Spleen (tissue), 11 donors: ENCODE data around the gene LRRN2. TPM values are rescaled to one million over a fixed set of nuclear protein-coding genes. Genes with fewer than 3 reads are reported as not detected.

Source experiments
- DNase-seq: peaks from one replicate; pipeline ENCODE4 v3.0.0-alpha.2; 2020
- H3K27ac ChIP-seq, 8 donors: fragments of 200-600 bp; sonication (generic) in 7 of 8; 1 replicate in 4 of 8; 2 replicates in 4 of 8; pipeline versions ENCODE4 v1.5.0 to v1.8.0; 2016 to 2021; ENCODE audit warnings: inconsistent platforms in 4 of 8, mild to moderate bottlenecking in 4 of 8, moderate library complexity in 1 of 8
- H3K27me3 ChIP-seq, 7 donors: fragments of 200-600 bp; sonication (generic) in 6 of 7; replicated peaks in 1 of 7; 1 replicate in 4 of 7; 2 replicates in 3 of 7; pipeline versions ENCODE4 v1.5.0 to v1.8.0; 2016 to 2021; ENCODE audit warnings: inconsistent platforms in 3 of 7, mild to moderate bottlenecking in 1 of 7
- H3K36me3 ChIP-seq, 6 donors: fragments of 200-600 bp; sonication (generic) in 5 of 6; 1 replicate in 4 of 6; 2 replicates in 2 of 6; pipeline versions ENCODE4 v1.5.0 to v1.8.0; 2016 to 2021; ENCODE audit warnings: inconsistent platforms in 2 of 6
- H3K4me1 ChIP-seq, 6 donors: fragments of 200-600 bp; sonication (generic) in 5 of 6; 1 replicate in 3 of 6; 2 replicates in 3 of 6; pipeline versions ENCODE4 v1.5.0 to v1.8.0; 2016 to 2021; ENCODE audit warnings: inconsistent platforms in 3 of 6
- H3K4me3 ChIP-seq, 8 donors: fragments of 200-600 bp; sonication (generic) in 7 of 8; 1 replicate in 4 of 8; 2 replicates in 4 of 8; pipeline versions ENCODE4 v1.5.0 to v1.8.0; 2016 to 2021; ENCODE audit warnings: inconsistent platforms in 4 of 8, mild to moderate bottlenecking in 4 of 8, moderate library complexity in 2 of 8
- H3K9me3 ChIP-seq, 8 donors: fragments of 200-600 bp; sonication (generic) in 7 of 8; 1 replicate in 4 of 8; 2 replicates in 4 of 8; pipeline versions ENCODE4 v1.5.0 to v1.8.0; 2016 to 2021; ENCODE audit warnings: inconsistent platforms in 4 of 8
- POLR2A ChIP-seq, 3 donors: fragments of 450-650 bp; IDR thresholded peaks; one replicate each; pipeline ENCODE4 v1.5.1; 2017; ENCODE audit warnings: antibody characterized with exemption in 3 of 3, mild to moderate bottlenecking in 1 of 3
- POLR2AphosphoS5 ChIP-seq, 3 donors: sonication (generic); formaldehyde crosslinking; IDR thresholded peaks; one replicate each; pipeline ENCODE4 v1.5.1; 2017; ENCODE audit warnings: antibody characterized with exemption in 3 of 3
- WGBS, 5 donors: extraction: QIAGEN DNeasy Blood & Tissue Kit in 3 of 5; methylation state at CpG; one replicate each; pipeline versions ENCODE4 v1.1.5 to v1.1.7; 2013 to 2018; 5-methylcytosine and 5-hydroxymethylcytosine counted together
- intact Hi-C: fragments of 100-400 bp; cut with DNase I; formaldehyde crosslinking; loops from one replicate; pipeline ENCODE4 v1.15.0; 2023; ENCODE audit warnings: low total_unique reads
- polyA plus RNA-seq, 3 donors: library from polyadenylated mRNA; stranded (reverse); fragments of 200-250 nt; gene quantifications; one replicate each; pipeline ENCODE4 v1.2.1, GENCODE V29; 2013
- total RNA-seq, 7 donors: library from RNA; depleted of rRNA in 3 of 7; stranded (reverse); fragments of >200 nt in 3 of 7; fragmentation: NEBNext Ultra II Directional in 4 of 7; extraction: Animal tissue kit (Norgen Biotek cat#: 25700) in 4 of 7; gene quantifications; one replicate each; pipeline versions ENCODE4 v1.1.0 to v1.2.1, GENCODE V29; 2016 to 2021
- TF ChIP-seq, protein P1 (sequence below), 11 experiments: fragments of 200-600 bp in 7 of 11; fragments of 450-650 bp in 4 of 11; sonication (generic) in 4 of 11; IDR thresholded peaks in 8 of 11; conservative IDR thresholded peaks in 3 of 11; 1 replicate in 7 of 11; 2 replicates in 4 of 11; pipeline versions ENCODE4 v1.4.0 to v1.8.0; 2016 to 2021; ENCODE audit warnings: antibody characterized with exemption in 11 of 11, inconsistent platforms in 4 of 11, mild to moderate bottlenecking in 1 of 11
- donor health status: healthy with polysubstance abuse.
- donor health status: DM: no; HTN: no; CAD: no; lungs with moderate emphysema.
- donor health status: DM: no; HTN: no; CAD: no.
- donor health status: Bipolar disorder and iron deficiency.
- donor health status: healthy.
- donor health status: DM: no; HTN: no; CAD: no.
- donor health status: DM: yes; HTN: yes; CAD: no.

LRRN2 gene
- total and polyA plus RNA-seq, 10 donors = 1.6 to 11.9 (median 4.5) TPM

DNA sequence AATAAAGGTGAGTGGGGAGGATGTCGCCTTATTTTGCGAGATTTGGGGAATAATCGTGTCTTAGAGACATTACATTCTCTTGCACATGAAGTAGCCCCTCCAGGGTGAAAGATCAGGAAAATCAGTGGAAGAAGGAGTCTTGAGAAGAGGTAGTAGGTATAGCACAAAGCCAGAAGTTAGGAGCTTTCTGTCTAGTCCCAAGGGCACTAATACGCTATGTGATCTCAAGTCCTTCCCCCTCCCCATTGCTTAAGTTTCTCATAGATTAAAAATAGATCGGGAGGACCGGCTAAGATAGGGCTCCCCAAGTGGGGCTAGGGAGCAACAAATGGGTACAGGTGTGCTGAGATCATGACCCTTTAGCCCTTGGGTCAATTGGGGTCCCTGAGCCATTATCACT, 13.5 kb downstream of the LRRN2 start:
- no peak for TF ChIP-seq POLR2A (IDR thresholded peaks at IDR 0.05)
- TF ChIP-seq, protein P1, sequence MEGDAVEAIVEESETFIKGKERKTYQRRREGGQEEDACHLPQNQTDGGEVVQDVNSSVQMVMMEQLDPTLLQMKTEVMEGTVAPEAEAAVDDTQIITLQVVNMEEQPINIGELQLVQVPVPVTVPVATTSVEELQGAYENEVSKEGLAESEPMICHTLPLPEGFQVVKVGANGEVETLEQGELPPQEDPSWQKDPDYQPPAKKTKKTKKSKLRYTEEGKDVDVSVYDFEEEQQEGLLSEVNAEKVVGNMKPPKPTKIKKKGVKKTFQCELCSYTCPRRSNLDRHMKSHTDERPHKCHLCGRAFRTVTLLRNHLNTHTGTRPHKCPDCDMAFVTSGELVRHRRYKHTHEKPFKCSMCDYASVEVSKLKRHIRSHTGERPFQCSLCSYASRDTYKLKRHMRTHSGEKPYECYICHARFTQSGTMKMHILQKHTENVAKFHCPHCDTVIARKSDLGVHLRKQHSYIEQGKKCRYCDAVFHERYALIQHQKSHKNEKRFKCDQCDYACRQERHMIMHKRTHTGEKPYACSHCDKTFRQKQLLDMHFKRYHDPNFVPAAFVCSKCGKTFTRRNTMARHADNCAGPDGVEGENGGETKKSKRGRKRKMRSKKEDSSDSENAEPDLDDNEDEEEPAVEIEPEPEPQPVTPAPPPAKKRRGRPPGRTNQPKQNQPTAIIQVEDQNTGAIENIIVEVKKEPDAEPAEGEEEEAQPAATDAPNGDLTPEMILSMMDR (IDR thresholded peaks at IDR 0.05 in 8 of 11, conservative IDR thresholded peaks at IDR 0.05 in 3 of 11) = no peak
- TF ChIP-seq POLR2AphosphoS5 (IDR thresholded peaks at IDR 0.05) = no peak

DNA sequence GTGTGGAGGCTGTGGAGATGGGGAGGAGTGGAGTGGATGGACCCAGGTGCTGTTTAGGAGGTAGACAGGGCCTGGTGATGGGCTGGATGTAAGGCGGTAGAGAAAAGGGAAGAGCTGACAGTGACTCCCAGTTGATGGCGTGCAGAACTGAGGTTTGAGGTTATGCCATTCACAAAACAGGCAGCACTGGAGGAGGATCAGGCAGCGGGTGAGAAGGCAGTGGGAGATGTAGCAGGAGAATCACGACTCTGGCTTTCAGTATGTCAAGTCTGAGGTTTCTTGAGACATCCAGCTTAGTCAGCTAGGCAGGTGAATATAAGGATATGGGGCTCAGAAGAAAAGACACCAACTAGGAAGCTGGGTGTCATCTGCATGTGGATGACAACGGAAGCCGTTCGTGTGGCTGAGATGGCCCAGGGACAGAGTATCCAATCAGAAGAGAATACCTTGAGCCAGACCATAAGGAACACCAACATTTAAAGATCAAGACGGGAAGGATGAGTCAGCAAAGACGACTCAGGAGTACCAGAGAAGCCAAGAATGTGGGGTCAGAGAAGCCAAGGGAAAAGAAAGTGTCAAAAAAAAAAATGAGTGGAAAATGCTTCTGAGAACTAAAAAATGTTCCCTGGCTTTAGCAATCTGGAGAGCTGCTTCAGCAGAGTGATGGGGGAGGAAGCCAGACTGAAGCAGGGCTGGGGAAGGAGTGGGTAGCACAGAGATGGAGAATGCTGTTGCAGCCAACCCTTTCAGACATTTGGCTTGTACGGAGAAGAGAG, 15.2 kb downstream of the LRRN2 start:
- H3K4me1 ChIP-seq = peaks cover 0 to 12% (median 0%) of the 10 kb centered on the region in 6 donors
- peak overlapping the region in 6 of 8 donors; percentile 15 to 70 (median 64) for H3K27ac ChIP-seq
- 57 to 71% (median 63%) methylated on average over 10 of the region's 10 CpGs for WGBS, 5 donors
- TF ChIP-seq POLR2AphosphoS5 (IDR thresholded peaks at IDR 0.05) (peak in 1 of 3 donors; percentile 44), POLR2A (IDR thresholded peaks at IDR 0.05) (no peak)
- TF ChIP-seq, protein P1 (IDR thresholded peaks at IDR 0.05 in 8 of 11, conservative IDR thresholded peaks at IDR 0.05 in 3 of 11) = no peak
- intact Hi-C loops = no loop called here
- no peaks in the 10 kb centered on the region for H3K36me3 ChIP-seq
- DNase-seq = no peak
- H3K27me3 ChIP-seq = no peaks in the 10 kb centered on the region
- H3K9me3 ChIP-seq = no peaks in the 10 kb centered on the region
- H3K4me3 ChIP-seq = no peak overlapping the region

More for the DNA sequence above, 13.5 kb downstream of the LRRN2 start:
- intact Hi-C loops = no loop called here
- 85 to 95% (median 89%) methylated on average over 6 of the region's 6 CpGs for WGBS, 5 donors
- H3K27me3 ChIP-seq = peaks cover 0 to under 1% (median 0%) of the 10 kb centered on the region in 7 donors
- H3K4me3 ChIP-seq = no peak overlapping the region
- H3K27ac ChIP-seq = no peak overlapping the region
- H3K36me3 ChIP-seq = no peaks in the 10 kb centered on the region
- peaks cover 0 to 12% (median 0%) of the 10 kb centered on the region in 6 donors for H3K4me1 ChIP-seq
- DNase-seq = no peak
- no peaks in the 10 kb centered on the region for H3K9me3 ChIP-seq

DNA sequence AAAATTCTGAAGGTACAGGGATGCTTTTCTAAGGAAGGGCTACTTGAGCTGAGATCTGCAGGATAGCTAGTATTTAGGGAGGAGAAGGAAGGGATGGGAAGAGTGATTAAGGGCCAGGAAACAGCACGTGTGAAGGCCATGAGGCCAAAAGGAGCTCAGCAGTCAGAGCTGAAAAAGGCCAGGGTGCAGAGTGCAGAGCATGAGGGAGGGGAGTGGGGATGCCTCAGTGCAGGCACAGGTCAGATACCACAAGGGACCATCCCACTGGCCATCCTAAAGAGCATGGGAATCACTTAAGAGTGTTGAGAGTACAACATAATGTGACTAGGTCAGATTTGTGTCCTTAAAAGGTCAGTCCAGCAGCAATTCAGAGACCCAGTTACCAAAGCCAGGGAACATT, 16.0 kb downstream of the LRRN2 start:
- no peak for DNase-seq
- no peaks in the 10 kb centered on the region for H3K27me3 ChIP-seq
- intact Hi-C loops = no loop called here
- TF ChIP-seq POLR2AphosphoS5 (IDR thresholded peaks at IDR 0.05) = peak in 2 of 3 donors; percentile 54 to 64
- no peak for TF ChIP-seq POLR2A (IDR thresholded peaks at IDR 0.05)
- peak overlapping the region in 4 of 8 donors; percentile 44 to 69 (median 64) for H3K27ac ChIP-seq
- peaks cover 0 to 12% (median 0%) of the 10 kb centered on the region in 6 donors for H3K4me1 ChIP-seq
- H3K4me3 ChIP-seq = no peak overlapping the region
- no peaks in the 10 kb centered on the region for H3K9me3 ChIP-seq
- WGBS, 5 donors = 0 to 35% (median 25%) methylated on average over 1 of the region's 1 CpG
- no peaks in the 10 kb centered on the region for H3K36me3 ChIP-seq

DNA sequence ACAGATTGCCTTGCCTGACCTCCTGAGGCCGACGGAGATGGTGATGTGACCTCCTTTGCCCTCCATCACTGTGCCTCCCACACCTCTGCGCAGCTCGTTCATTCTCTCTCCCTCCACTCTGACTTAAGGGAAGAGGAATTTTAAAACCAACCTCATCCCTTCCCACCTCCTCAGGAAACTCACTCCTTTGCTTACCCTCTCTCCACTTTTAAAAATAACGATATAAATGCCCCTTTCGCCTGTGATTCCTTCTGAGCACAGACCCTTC, 21.2 kb downstream of the LRRN2 start:
- H3K9me3 ChIP-seq = no peaks in the 10 kb centered on the region
- no peaks in the 10 kb centered on the region for H3K36me3 ChIP-seq
- 65 to 77% (median 76%) methylated on average over 6 of the region's 6 CpGs for WGBS, 5 donors
- no peak for DNase-seq
- no peak overlapping the region for H3K27ac ChIP-seq
- H3K4me3 ChIP-seq = no peak overlapping the region
- peaks cover 0 to 7% (median 0%) of the 10 kb centered on the region in 6 donors for H3K4me1 ChIP-seq
- intact Hi-C loops = no loop called here
- H3K27me3 ChIP-seq = no peaks in the 10 kb centered on the region
- TF ChIP-seq POLR2A (IDR thresholded peaks at IDR 0.05) (no peak), POLR2AphosphoS5 (IDR thresholded peaks at IDR 0.05) (no peak)
- TF ChIP-seq, protein P1 (IDR thresholded peaks at IDR 0.05 in 8 of 11, conservative IDR thresholded peaks at IDR 0.05 in 3 of 11) = no peak
